MM.1S (cell line): Measurements from ENCODE around the gene SRCIN1.

Source experiments
- CTCF ChIP-seq: fragments of 300-600 bp; sonication (generic); IDR thresholded peaks from 2 replicates; pipeline ENCODE4 v1.5.1; 2016; ENCODE audit warnings: antibody characterized with exemption, low read length, mixed read lengths
- EZH2 ChIP-seq: fragments of 300-600 bp; sonication (generic); optimal IDR thresholded peaks from 2 replicates; pipeline ENCODE3; 2017; ENCODE audit warnings: low read depth, mild to moderate bottlenecking, antibody characterized with exemption, low read length, mixed read lengths
- EZH2phosphoT487 ChIP-seq: fragments of 300-600 bp; sonication (generic); IDR thresholded peaks from 2 replicates; pipeline ENCODE4 v1.6.1; 2018; ENCODE audit warnings: antibody characterized with exemption, low read length

GRCh38 chr17:38485146-38485468, 120.6 kb downstream of the SRCIN1 start:
- TF ChIP-seq CTCF (no peak), EZH2phosphoT487 (no peak), EZH2 (no peak)
